Thyroid gland (tissue), 4 donors: ENCODE data around the gene RAB5A.

Source experiments
- CTCF ChIP-seq, 6 experiments: fragments of 200-600 bp in 3 of 6; fragments of 450-650 bp in 3 of 6; sonication (generic) in 3 of 6; IDR thresholded peaks; one replicate each; pipeline ENCODE4 v1.5.1; 2016 to 2019; ENCODE audit warnings: antibody characterized with exemption in 6 of 6, mild to moderate bottlenecking in 2 of 6, inconsistent platforms in 1 of 6, moderate library complexity in 1 of 6
- POLR2A ChIP-seq, 2 donors: fragments of 450-650 bp; IDR thresholded peaks; one replicate each; pipeline ENCODE4 v1.6.1; 2017; ENCODE audit warnings: antibody characterized with exemption in 2 of 2, mild to moderate bottlenecking in 2 of 2, moderate library complexity in 1 of 2

- TF ChIP-seq CTCF (IDR thresholded peaks at IDR 0.05) (no peak), POLR2A (IDR thresholded peaks at IDR 0.05) (no peak)
Observed at GRCh38 chr3:20015525-20015924, 68.6 kb downstream of the RAB5A start.
